ENCODE data around the gene UROS.

Gene UROS

GRCh38 chr10:125822878-125823662 is at the start of gene UROS, which contains the start of gene BCCIP:
UROS (minus strand) TSS chr10:125823258; CDS start chr10:125816499, 6,759 bp downstream.
BCCIP (plus strand) TSS chr10:125823546; CDS start chr10:125823558, 12 bp downstream.
- in situ Hi-C loops (cut with HindIII; ENCODE audit: low pct_unique_long_range_greater_than_20kb, low sequenced_read_pairs): no loop called here
- DNase-seq (ENCODE audit: low read depth in 1 of 2, low spot score in 1 of 2): peak; percentile 75 to 89
- no peak for TF ChIP-seq JUND (IDR thresholded peaks at IDR 0.05; ENCODE audit: low read depth)

DNA sequence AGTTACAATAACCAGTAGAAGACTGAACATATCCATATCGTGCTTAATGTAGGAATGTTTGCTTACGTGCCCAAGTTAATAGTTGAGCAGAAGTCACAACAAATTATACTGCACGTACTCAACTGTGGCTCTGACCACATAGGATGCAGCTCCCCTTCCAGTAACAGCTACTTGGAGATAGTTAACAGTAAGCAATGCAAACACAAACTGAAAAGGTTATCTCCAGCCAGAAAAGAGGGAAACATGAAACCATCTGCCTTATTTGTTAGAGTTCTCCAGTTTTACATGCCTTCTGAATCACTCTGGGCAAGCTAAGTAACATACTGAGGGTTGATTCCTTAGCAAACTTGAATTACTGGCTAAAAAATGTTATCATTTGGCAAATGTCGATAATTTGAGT is 48.3 kb upstream of the UROS start:
- DNase-seq (ENCODE audit: low read depth in 1 of 2, low spot score in 1 of 2): no peak
- no peak for TF ChIP-seq JUND (IDR thresholded peaks at IDR 0.05; ENCODE audit: low read depth)
- in situ Hi-C loops (cut with HindIII; ENCODE audit: low pct_unique_long_range_greater_than_20kb, low sequenced_read_pairs): no loop called here

DNA sequence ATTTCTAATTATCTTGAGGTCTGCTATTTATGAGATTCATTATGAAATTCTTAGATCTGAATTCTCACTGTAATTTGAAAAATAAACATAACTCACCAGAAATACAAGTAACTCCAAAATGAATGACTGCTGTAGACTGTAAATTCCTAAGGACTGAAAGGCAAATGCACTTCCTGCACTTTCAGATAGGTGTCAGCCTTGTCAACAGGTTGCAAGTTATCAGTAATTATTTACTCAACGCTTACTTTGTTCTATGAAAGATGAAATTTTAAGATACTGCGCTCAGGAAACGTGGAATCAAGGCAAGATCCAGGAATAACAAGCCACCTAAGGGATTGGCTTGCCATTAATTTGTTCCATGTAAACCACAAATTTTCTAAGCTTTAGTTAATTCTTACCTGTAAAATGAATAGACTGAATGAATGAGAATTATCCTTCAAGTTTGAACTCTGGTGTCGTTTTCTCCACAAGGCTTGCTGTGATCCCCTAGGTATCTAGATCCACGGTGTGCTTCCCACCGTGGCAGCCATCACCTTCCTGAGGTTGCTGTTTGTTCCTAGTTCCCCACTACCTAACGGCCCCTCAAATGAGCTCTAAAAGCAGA is 45.4 kb upstream of the UROS start:
- DNase-seq (ENCODE audit: low read depth in 1 of 2, low spot score in 1 of 2): peak in 1 of 2 experiments; percentile 57
- in situ Hi-C loops (cut with HindIII; ENCODE audit: low pct_unique_long_range_greater_than_20kb, low sequenced_read_pairs): no loop called here
- no peak for TF ChIP-seq JUND (IDR thresholded peaks at IDR 0.05; ENCODE audit: low read depth)

- no peak for TF ChIP-seq JUND (IDR thresholded peaks at IDR 0.05; ENCODE audit: low read depth)
- no peak for DNase-seq (ENCODE audit: low read depth in 1 of 2, low spot score in 1 of 2)
- in situ Hi-C loops (cut with HindIII; ENCODE audit: low pct_unique_long_range_greater_than_20kb, low sequenced_read_pairs): no loop called here
Measured at GRCh38 chr10:125866421-125867029, 43.5 kb upstream of the UROS start.

GRCh38 chr10:125865120-125865519 is 42.1 kb upstream of the UROS start:
- TF ChIP-seq JUND (IDR thresholded peaks at IDR 0.05; ENCODE audit: low read depth): no peak
- in situ Hi-C loops (cut with HindIII; ENCODE audit: low pct_unique_long_range_greater_than_20kb, low sequenced_read_pairs): no loop called here
- DNase-seq (ENCODE audit: low read depth in 1 of 2, low spot score in 1 of 2): no peak

- DNase-seq (ENCODE audit: low read depth in 1 of 2, low spot score in 1 of 2): peak in 1 of 2 experiments; percentile 4
- TF ChIP-seq JUND (IDR thresholded peaks at IDR 0.05; ENCODE audit: low read depth): no peak
- in situ Hi-C loops (cut with HindIII; ENCODE audit: low pct_unique_long_range_greater_than_20kb, low sequenced_read_pairs): no loop called here
Measured at GRCh38 chr10:125859128-125859817, 36.2 kb upstream of the UROS start.

- peak; percentile 24 to 46 for DNase-seq (ENCODE audit: low read depth in 1 of 2, low spot score in 1 of 2)
- in situ Hi-C loops (cut with HindIII; ENCODE audit: low pct_unique_long_range_greater_than_20kb, low sequenced_read_pairs): no loop called here
Measured at GRCh38 chr10:125857185-125857760, 34.2 kb upstream of the UROS start.

DNA sequence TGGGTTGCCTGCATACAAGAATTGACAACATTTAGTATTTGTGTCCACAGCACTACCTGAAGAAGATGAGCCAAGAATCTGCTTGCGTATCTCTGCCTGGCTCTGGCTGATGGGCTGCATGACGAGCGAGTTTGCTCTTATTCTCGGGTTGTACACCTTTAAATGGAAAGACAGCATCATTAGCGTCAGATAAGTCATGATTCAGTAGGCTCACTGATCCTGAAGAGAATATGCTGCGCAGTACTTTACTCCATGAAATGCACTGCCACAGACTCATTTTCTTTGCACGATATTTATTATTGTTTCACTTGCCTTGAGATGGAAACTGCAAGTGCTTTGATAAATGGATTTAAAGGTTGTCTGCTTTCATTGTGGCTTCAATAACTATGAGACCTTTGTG is 29.4 kb upstream of the UROS start:
- in situ Hi-C loops (cut with HindIII; ENCODE audit: low pct_unique_long_range_greater_than_20kb, low sequenced_read_pairs): no loop called here
- no peak for DNase-seq (ENCODE audit: low read depth in 1 of 2, low spot score in 1 of 2)
- TF ChIP-seq JUND (IDR thresholded peaks at IDR 0.05; ENCODE audit: low read depth): no peak

More at GRCh38 chr10:125857185-125857760, 34.2 kb upstream of the UROS start:
- no peak for TF ChIP-seq JUND (IDR thresholded peaks at IDR 0.05; ENCODE audit: low read depth)

- TF ChIP-seq JUND (IDR thresholded peaks at IDR 0.05; ENCODE audit: low read depth): no peak
- in situ Hi-C loops (cut with HindIII; ENCODE audit: low pct_unique_long_range_greater_than_20kb, low sequenced_read_pairs): no loop called here
- no peak for DNase-seq (ENCODE audit: low read depth in 1 of 2, low spot score in 1 of 2)
Measured at GRCh38 chr10:125850766-125851731, 28.0 kb upstream of the UROS start.

DNA sequence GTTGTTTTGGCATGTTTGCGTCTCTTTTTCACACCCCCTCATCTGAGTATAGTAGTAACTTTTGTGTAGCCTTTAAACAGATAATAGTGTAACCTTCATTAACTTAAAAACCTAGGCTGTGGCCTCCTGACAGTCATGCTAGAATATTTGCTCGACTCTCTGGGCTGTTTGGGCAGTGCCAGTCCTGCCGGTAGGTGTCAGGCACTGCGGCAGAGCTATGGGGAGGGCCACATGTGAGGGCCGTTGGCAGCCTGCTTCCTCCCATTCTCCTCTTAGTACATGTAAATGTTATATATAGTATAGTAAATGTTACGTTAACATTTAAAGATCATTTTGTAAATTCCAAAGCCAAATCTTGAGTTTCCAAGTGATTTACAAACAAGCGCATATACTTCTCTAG is 26.4 kb upstream of the UROS start:
- in situ Hi-C loops (cut with HindIII; ENCODE audit: low pct_unique_long_range_greater_than_20kb, low sequenced_read_pairs): no loop called here
- TF ChIP-seq JUND (IDR thresholded peaks at IDR 0.05; ENCODE audit: low read depth): no peak
- no peak for DNase-seq (ENCODE audit: low read depth in 1 of 2, low spot score in 1 of 2)

GRCh38 chr10:125848857-125849256 is 25.8 kb upstream of the UROS start:
- in situ Hi-C loops (cut with HindIII; ENCODE audit: low pct_unique_long_range_greater_than_20kb, low sequenced_read_pairs): no loop called here
- no peak for DNase-seq (ENCODE audit: low read depth in 1 of 2, low spot score in 1 of 2)
- no peak for TF ChIP-seq JUND (IDR thresholded peaks at IDR 0.05; ENCODE audit: low read depth)

Data from T47D (cell line).